ENCODE results near the gene KLHL26.
"Not testable (repeated sequence)": the region's sequence is repeated elsewhere in the genome, so short reads cannot be mapped to it uniquely, and the experiment has no call there.

Gene KLHL26

GRCh38 chr19:18662972-18663732, 26.3 kb downstream of the KLHL26 start:
- no peak for DNase-seq (ENCODE audit: extremely low read depth in 1 of 2, low read depth in 1 of 2)

- no peak for DNase-seq (ENCODE audit: extremely low read depth in 1 of 2, low read depth in 1 of 2)
These were observed 27.2 kb downstream of the KLHL26 start for GRCh38 chr19:18663940-18664530.

GRCh38 chr19:18665771-18666202, 29.0 kb downstream of the KLHL26 start:
- no peak for DNase-seq (ENCODE audit: extremely low read depth in 1 of 2, low read depth in 1 of 2)

- no peak for DNase-seq (ENCODE audit: extremely low read depth in 1 of 2, low read depth in 1 of 2)
These were observed 29.5 kb downstream of the KLHL26 start for GRCh38 chr19:18666317-18666716.

GRCh38 chr19:18666784-18667183, 30.0 kb downstream of the KLHL26 start:
- DNase-seq (ENCODE audit: extremely low read depth in 1 of 2, low read depth in 1 of 2): no peak

- DNase-seq (ENCODE audit: extremely low read depth in 1 of 2, low read depth in 1 of 2): no peak
These were observed 30.9 kb downstream of the KLHL26 start for GRCh38 chr19:18667531-18668251.

GRCh38 chr19:18668252-18668631, 31.4 kb downstream of the KLHL26 start:
- no peak for DNase-seq (ENCODE audit: extremely low read depth in 1 of 2, low read depth in 1 of 2)

GRCh38 chr19:18668744-18669523, 32.1 kb downstream of the KLHL26 start:
- no peak for DNase-seq (ENCODE audit: extremely low read depth in 1 of 2, low read depth in 1 of 2)

- DNase-seq (ENCODE audit: extremely low read depth in 1 of 2, low read depth in 1 of 2): no peak
These were observed 32.6 kb downstream of the KLHL26 start for GRCh38 chr19:18669524-18669817.

- DNase-seq (ENCODE audit: extremely low read depth in 1 of 2, low read depth in 1 of 2): no peak
These were observed 33.1 kb downstream of the KLHL26 start for GRCh38 chr19:18669883-18670282.

GRCh38 chr19:18670312-18670711, 33.5 kb downstream of the KLHL26 start:
- DNase-seq (ENCODE audit: extremely low read depth in 1 of 2, low read depth in 1 of 2): no peak

GRCh38 chr19:18671303-18672043, 34.6 kb downstream of the KLHL26 start:
- no peak for DNase-seq (ENCODE audit: extremely low read depth in 1 of 2, low read depth in 1 of 2)

GRCh38 chr19:18672044-18672451, 35.2 kb downstream of the KLHL26 start:
- DNase-seq (ENCODE audit: extremely low read depth in 1 of 2, low read depth in 1 of 2): no peak

- DNase-seq (ENCODE audit: extremely low read depth in 1 of 2, low read depth in 1 of 2): no peak
These were observed 35.9 kb downstream of the KLHL26 start for GRCh38 chr19:18672606-18673337.

GRCh38 chr19:18674616-18675015, 37.8 kb downstream of the KLHL26 start:
- no peak for DNase-seq (ENCODE audit: extremely low read depth in 1 of 2, low read depth in 1 of 2)

- DNase-seq (ENCODE audit: extremely low read depth in 1 of 2, low read depth in 1 of 2): no peak
These were observed 39.0 kb downstream of the KLHL26 start for GRCh38 chr19:18675779-18676178.

GRCh38 chr19:18676692-18677091, 39.9 kb downstream of the KLHL26 start:
- no peak for DNase-seq (ENCODE audit: extremely low read depth in 1 of 2, low read depth in 1 of 2)

GRCh38 chr19:18677156-18677555, 40.3 kb downstream of the KLHL26 start:
- no peak for DNase-seq (ENCODE audit: extremely low read depth in 1 of 2, low read depth in 1 of 2)

- not testable (repeated sequence) for DNase-seq (ENCODE audit: extremely low read depth in 1 of 2, low read depth in 1 of 2)
These were observed 43.3 kb downstream of the KLHL26 start for GRCh38 chr19:18680148-18680547.

- DNase-seq (ENCODE audit: extremely low read depth in 1 of 2, low read depth in 1 of 2): no peak
These were observed 45.9 kb downstream of the KLHL26 start for GRCh38 chr19:18682807-18683108.
